HepG2 (cell line): ENCODE measurements around the gene CREBBP. TPM values are rescaled to one million over a fixed set of nuclear protein-coding genes. Genes with fewer than 3 reads are reported as not detected.

Source experiments
- ATAC-seq: fragments of 200-7000 bp; cut with Tn5 transposase; 3 replicates; pipeline ENCODE4 v1.9.1; 2020; ENCODE audit warnings: mild to moderate bottlenecking, moderate library complexity
- BruUV-seq: library from RNA; stranded (reverse); fragments of 400-500 nt; replicated peaks from 2 replicates; lab custom pipeline; 2021; lab: Mats Ljungman, UMichigan
- CTCF ChIA-PET: fragments of 300-600 bp; formaldehyde crosslinking; extraction: SDS; loops from one replicate; lab custom pipeline; 2021; ENCODE audit warnings: low total read pairs, inconsistent platforms, low intra/inter-chr PET ratio; lab: Yijun Ruan, JAX
- POLR2A ChIA-PET: fragments of 350-600 bp; sonication (Branson Sonifier 250); formaldehyde crosslinking; loops from one replicate; lab custom pipeline; 2020; ENCODE audit warnings: antibody characterized with exemption, inconsistent platforms; lab: Yijun Ruan, JAX
- DNase-seq: peaks from one replicate; pipeline ENCODE4 v3.0.0-alpha.2; 2015; ENCODE audit warnings: low spot score
- FAIRE-seq: peaks from 3 replicates; lab custom pipeline; 2011; peaks lifted over from hg19 to GRCh38; lab: Jason Lieb, UNC
- H2AFZ ChIP-seq: one replicate; pipeline ENCODE4 v1.6.1; 2011; ENCODE audit warnings: low read length, inconsistent platforms
- H3K27ac ChIP-seq: fragments of 300-600 bp; 3 replicates; pipeline ENCODE4 v1.8.0; 2011; ENCODE audit warnings: mixed run types, mild to moderate bottlenecking, mixed read lengths, low read length, inconsistent platforms; ENCODE audit not compliant: insufficient read depth; ENCODE audit errors: extremely low read length
- H3K27me3 ChIP-seq, 2 experiments: fragments of 200-600 bp in 1 of 2; 2 replicates in 1 of 2; 3 replicates in 1 of 2; pipeline versions ENCODE4 v1.6.0 to v1.8.0; 2011; ENCODE audit warnings: low read length in 2 of 2, mild to moderate bottlenecking in 2 of 2, moderate library complexity in 2 of 2, inconsistent platforms in 1 of 2; ENCODE audit not compliant: insufficient read depth in 2 of 2, control insufficient read depth in 1 of 2
- H3K36me3 ChIP-seq, 2 experiments: fragments of 200-600 bp in 1 of 2; replicated peaks in 1 of 2; 2 replicates in 1 of 2; 3 replicates in 1 of 2; pipeline versions ENCODE4 v1.5.1 to v1.8.0; 2011; ENCODE audit warnings: low read length in 2 of 2, inconsistent platforms in 1 of 2; ENCODE audit not compliant: insufficient read depth in 2 of 2, control insufficient read depth in 1 of 2
- H3K4me1 ChIP-seq: 2 replicates; pipeline ENCODE4 v1.5.1; 2012; ENCODE audit warnings: low read length, inconsistent platforms; ENCODE audit not compliant: insufficient read depth
- H3K4me2 ChIP-seq: 2 replicates; pipeline ENCODE4 v1.6.0; 2011; ENCODE audit warnings: low read depth, low read length, inconsistent platforms
- H3K4me3 ChIP-seq, 3 experiments: fragments of 200-600 bp in 1 of 3; sonication (generic), shearing (Covaris generic) in 1 of 3; replicated peaks in 1 of 3; 2 replicates each; pipeline ENCODE4 v1.5.1; 2011 to 2016; ENCODE audit warnings: low read length in 3 of 3, inconsistent platforms in 2 of 3, low read depth in 2 of 3, mild to moderate bottlenecking in 2 of 3, control low read depth in 1 of 3, mixed read lengths in 1 of 3; ENCODE audit not compliant: insufficient read depth in 1 of 3
- H3K79me2 ChIP-seq: one replicate; pipeline ENCODE4 v1.6.1; 2011; ENCODE audit warnings: low read length, inconsistent platforms; ENCODE audit not compliant: insufficient read depth
- H3K9ac ChIP-seq: 2 replicates; pipeline ENCODE4 v1.6.0; 2011; ENCODE audit warnings: mild to moderate bottlenecking, low read depth, low read length, inconsistent platforms; ENCODE audit not compliant: insufficient read depth
- H3K9me3 ChIP-seq: 2 replicates; pipeline ENCODE4 v1.5.1; 2012; ENCODE audit warnings: mild to moderate bottlenecking, low read length
- H4K20me1 ChIP-seq: 2 replicates; pipeline ENCODE4 v1.6.0; 2011; ENCODE audit warnings: inconsistent platforms, mild to moderate bottlenecking, low read length, moderate library complexity; ENCODE audit not compliant: insufficient read depth
- ATF1 ChIP-seq: IDR thresholded peaks from 2 replicates; pipeline ENCODE4 v1.6.1; 2016; ENCODE audit warnings: mild to moderate bottlenecking, control low read depth
- CBFB ChIP-seq: sonication (generic); formaldehyde crosslinking; IDR thresholded peaks from 2 replicates; pipeline ENCODE4 v1.4.0; 2020; ENCODE audit warnings: missing genetic modification reagents
- GATAD2A ChIP-seq: IDR thresholded peaks from 2 replicates; pipeline ENCODE4 v1.6.1; 2016
- HHEX ChIP-seq: IDR thresholded peaks from 2 replicates; pipeline ENCODE4 v1.6.1; 2016; ENCODE audit warnings: control low read depth
- SOX13 ChIP-seq, 3 experiments: fragments of 450-650 bp in 1 of 3; sonication (generic) in 1 of 3; formaldehyde crosslinking in 1 of 3; IDR thresholded peaks in 2 of 3; conservative IDR thresholded peaks in 1 of 3; 2 replicates each; pipeline versions ENCODE4 v1.5.0 to v1.6.1; 2016 to 2020; ENCODE audit warnings: antibody characterized with exemption in 1 of 3, mild to moderate bottlenecking in 1 of 3, missing compliant biosample characterization in 1 of 3, missing genetic modification reagents in 1 of 3, moderate library complexity in 1 of 3
- TCF12 ChIP-seq, 2 experiments: fragments of 450-650 bp in 1 of 2; sonication (generic) in 1 of 2; formaldehyde crosslinking in 1 of 2; IDR thresholded peaks; 2 replicates each; pipeline versions ENCODE4 v1.6.1 to v1.8.0; 2017 to 2022; ENCODE audit warnings: antibody characterized with exemption in 1 of 2, mild to moderate bottlenecking in 1 of 2, missing genetic modification reagents in 1 of 2, moderate library complexity in 1 of 2
- TEAD2 ChIP-seq: sonication (generic); formaldehyde crosslinking; IDR thresholded peaks from 2 replicates; pipeline ENCODE4 v1.9.0; 2021; ENCODE audit warnings: missing genetic modification reagents
- U2AF1 ChIP-seq: fragments of 200-400 bp; formaldehyde crosslinking; optimal IDR thresholded peaks from 2 replicates; pipeline ENCODE3; 2017; ENCODE audit warnings: mild to moderate bottlenecking, low read depth, low read length
- ZFP37 ChIP-seq: sonication (generic); formaldehyde crosslinking; IDR thresholded peaks from 2 replicates; pipeline ENCODE4 v1.4.0; 2020; ENCODE audit warnings: missing genetic modification reagents, borderline replicate concordance
- ZNF317 ChIP-seq: sonication (generic); formaldehyde crosslinking; IDR thresholded peaks from 2 replicates; pipeline ENCODE4 v1.5.0; 2020; ENCODE audit warnings: mild to moderate bottlenecking, missing genetic modification reagents
- ZNF451 ChIP-seq: sonication (generic); formaldehyde crosslinking; IDR thresholded peaks from 2 replicates; pipeline ENCODE4 v1.5.0; 2020; ENCODE audit warnings: mild to moderate bottlenecking, missing genetic modification reagents
- ZNF749 ChIP-seq: sonication (generic); formaldehyde crosslinking; IDR thresholded peaks from 2 replicates; pipeline ENCODE4 v1.8.0; 2022; ENCODE audit warnings: mild to moderate bottlenecking, missing genetic modification reagents, moderate library complexity, borderline replicate concordance
- WGBS: methylation state at CpG from one replicate; pipeline ENCODE4 v1.1.6; 2017; ENCODE audit warnings: low lambda C conversion rate; 5-methylcytosine and 5-hydroxymethylcytosine counted together
- in situ Hi-C: cut with HindIII; loops from 2 replicates; pipeline ENCODE4 v1.10.0; 2017; ENCODE audit warnings: low pct_unique_long_range_greater_than_20kb; ENCODE audit not compliant: extremely low pct_ligation_motif_present
- intact Hi-C: fragments of 100-400 bp; cut with micrococcal nuclease; formaldehyde crosslinking; loops from one replicate; pipeline ENCODE4 v1.10.0; 2022; ENCODE audit not compliant: unreplicated experiment
- polyA plus RNA-seq, 8 experiments: library from polyadenylated mRNA; depleted of rRNA in 3 of 8; stranded (reverse) in 7 of 8; unstranded in 1 of 8; fragments of >200 nt; fragmentation: Illumina TruSeq in 4 of 8; extraction: Trizol in 4 of 8; gene quantifications; 2 replicates each; pipeline versions ENCODE4 v1.2.1 to v1.2.3, GENCODE V29; 2011 to 2016; ENCODE audit warnings: low read depth in 4 of 8, missing spikeins in 1 of 8, mixed read lengths in 1 of 8; ENCODE audit not compliant: insufficient read depth in 1 of 8
- total RNA-seq, 5 experiments: library from RNA; depleted of rRNA; stranded (reverse); fragments of >200 nt; fragmentation: Illumina TruSeq; extraction: Trizol; gene quantifications; 2 replicates each; pipeline ENCODE4 v1.2.3, GENCODE V29; 2016; ENCODE audit warnings: low read depth in 1 of 5
- TF ChIP-seq, protein P1 (sequence below): sonication (generic); formaldehyde crosslinking; conservative IDR thresholded peaks from 2 replicates; pipeline ENCODE4 v1.8.0; 2022; ENCODE audit warnings: low read depth, missing genetic modification reagents
- TF ChIP-seq, protein P2 (sequence below): sonication (generic); formaldehyde crosslinking; IDR thresholded peaks from 2 replicates; pipeline ENCODE4 v1.5.0; 2020; ENCODE audit warnings: mild to moderate bottlenecking, missing genetic modification reagents

The CREBBP gene
- total and polyA plus RNA-seq, 2 of the 13 experiments (the other 11 are each of a cell fraction or from before 2014, with no cell fraction given) = 5.3 to 10.4 TPM

DNA sequence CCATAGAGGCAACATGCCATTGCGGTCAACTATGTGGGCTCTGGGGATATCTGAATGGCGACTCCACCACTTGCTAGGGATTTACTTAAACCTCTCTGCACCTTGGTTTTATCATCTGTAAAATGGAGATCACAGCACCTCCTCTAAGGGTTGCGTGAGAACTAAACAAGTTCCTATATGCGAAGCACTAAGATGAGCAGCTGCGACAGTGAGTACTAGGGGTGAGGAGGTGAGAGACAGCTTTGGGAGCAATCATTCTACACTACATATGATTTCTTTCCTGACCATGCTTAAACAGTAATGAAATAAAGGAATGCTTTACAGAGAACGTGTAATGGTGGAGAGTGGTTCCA lies 61.4 kb downstream of the CREBBP start (continued):
- TF ChIP-seq, protein P1, sequence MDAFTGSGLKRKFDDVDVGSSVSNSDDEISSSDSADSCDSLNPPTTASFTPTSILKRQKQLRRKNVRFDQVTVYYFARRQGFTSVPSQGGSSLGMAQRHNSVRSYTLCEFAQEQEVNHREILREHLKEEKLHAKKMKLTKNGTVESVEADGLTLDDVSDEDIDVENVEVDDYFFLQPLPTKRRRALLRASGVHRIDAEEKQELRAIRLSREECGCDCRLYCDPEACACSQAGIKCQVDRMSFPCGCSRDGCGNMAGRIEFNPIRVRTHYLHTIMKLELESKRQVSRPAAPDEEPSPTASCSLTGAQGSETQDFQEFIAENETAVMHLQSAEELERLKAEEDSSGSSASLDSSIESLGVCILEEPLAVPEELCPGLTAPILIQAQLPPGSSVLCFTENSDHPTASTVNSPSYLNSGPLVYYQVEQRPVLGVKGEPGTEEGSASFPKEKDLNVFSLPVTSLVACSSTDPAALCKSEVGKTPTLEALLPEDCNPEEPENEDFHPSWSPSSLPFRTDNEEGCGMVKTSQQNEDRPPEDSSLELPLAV (CRISPR knock-in tag) = no peak
- no peak for TF ChIP-seq GATAD2A (CRISPR knock-in tag)
- no peak for TF ChIP-seq TEAD2
- TF ChIP-seq SOX13 (IDR thresholded peaks at IDR 0.05) = no peak
- no peak for TF ChIP-seq SOX13 (CRISPR knock-in tag; conservative IDR thresholded peaks at IDR 0.05 in 1 of 2, IDR thresholded peaks at IDR 0.05 in 1 of 2)

DNA sequence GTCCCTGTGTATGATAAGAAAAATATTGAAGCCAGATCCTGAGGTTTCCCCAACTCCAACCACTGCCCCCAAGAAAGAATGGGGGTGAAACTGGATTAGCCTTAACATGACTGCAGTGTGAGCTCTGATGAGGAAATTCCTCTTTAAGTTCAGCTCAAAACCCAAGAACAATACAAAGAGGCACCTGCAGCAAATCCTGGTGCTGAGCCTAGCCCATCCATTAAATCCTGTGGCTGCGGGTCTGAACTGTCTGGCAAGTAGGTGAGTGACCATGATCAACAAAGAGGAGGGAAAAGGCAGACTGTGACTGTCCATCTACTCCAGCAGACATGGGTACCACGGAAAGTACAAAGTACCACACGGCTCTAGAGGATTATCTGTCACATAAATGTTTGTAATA lies 64.2 kb downstream of the CREBBP start:
- ChIA-PET POLR2A (no interaction called here), CTCF (no interaction called here)
- FAIRE-seq (no peak), ATAC-seq (no peak), DNase-seq (no peak)
- TF ChIP-seq, protein P2, sequence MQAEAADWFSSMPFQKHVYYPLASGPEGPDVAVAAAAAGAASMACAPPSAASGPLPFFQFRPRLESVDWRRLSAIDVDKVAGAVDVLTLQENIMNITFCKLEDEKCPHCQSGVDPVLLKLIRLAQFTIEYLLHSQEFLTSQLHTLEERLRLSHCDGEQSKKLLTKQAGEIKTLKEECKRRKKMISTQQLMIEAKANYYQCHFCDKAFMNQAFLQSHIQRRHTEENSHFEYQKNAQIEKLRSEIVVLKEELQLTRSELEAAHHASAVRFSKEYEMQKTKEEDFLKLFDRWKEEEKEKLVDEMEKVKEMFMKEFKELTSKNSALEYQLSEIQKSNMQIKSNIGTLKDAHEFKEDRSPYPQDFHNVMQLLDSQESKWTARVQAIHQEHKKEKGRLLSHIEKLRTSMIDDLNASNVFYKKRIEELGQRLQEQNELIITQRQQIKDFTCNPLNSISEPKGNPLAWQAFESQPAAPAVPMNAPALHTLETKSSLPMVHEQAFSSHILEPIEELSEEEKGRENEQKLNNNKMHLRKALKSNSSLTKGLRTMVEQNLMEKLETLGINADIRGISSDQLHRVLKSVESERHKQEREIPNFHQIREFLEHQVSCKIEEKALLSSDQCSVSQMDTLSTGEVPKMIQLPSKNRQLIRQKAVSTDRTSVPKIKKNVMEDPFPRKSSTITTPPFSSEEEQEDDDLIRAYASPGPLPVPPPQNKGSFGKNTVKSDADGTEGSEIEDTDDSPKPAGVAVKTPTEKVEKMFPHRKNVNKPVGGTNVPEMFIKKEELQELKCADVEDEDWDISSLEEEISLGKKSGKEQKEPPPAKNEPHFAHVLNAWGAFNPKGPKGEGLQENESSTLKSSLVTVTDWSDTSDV (CRISPR knock-in tag) = no peak
- TF ChIP-seq HHEX (CRISPR knock-in tag) = no peak
- TF ChIP-seq ZFP37 (CRISPR knock-in tag) = no peak
- TF ChIP-seq CBFB (CRISPR knock-in tag) = no peak
- TF ChIP-seq ZNF451 = no peak
- no peak for TF ChIP-seq U2AF1
- TF ChIP-seq ZNF317 = no peak
- TF ChIP-seq TCF12 (IDR thresholded peaks at IDR 0.05) = no peak
- no peak for TF ChIP-seq TCF12 (CRISPR knock-in tag; IDR thresholded peaks at IDR 0.05)
- no peak for TF ChIP-seq ATF1 (CRISPR knock-in tag)
- TF ChIP-seq ZNF749 = no peak
- Histone ChIP-seq H3K27me3 (no peaks in the 10 kb centered on the region; a peak in 1 of 5 replicates), H3K4me1 (peaks cover 16% of the 10 kb centered on the region), H2AFZ (no peak overlapping the region), H4K20me1 (peaks cover 60% of the 10 kb centered on the region), H3K9me3 (no peaks in the 10 kb centered on the region), H3K36me3 (0 out of 5 replicates have a peak, but pooled peaks cover 2 to 3% of the 10 kb centered on the region in 2 experiments), H3K4me2 (no peak overlapping the region), H3K9ac (no peak overlapping the region), H3K79me2 (peaks cover 92% of the 10 kb centered on the region), H3K4me3 (no peak overlapping the region), H3K27ac (no peak overlapping the region)
- WGBS = 94% methylated on average over 3 of the region's 3 CpGs
- intact Hi-C loops = loop anchor here (10.0 kb wide), 1 partner anchor 58 kb away; no protein-coding TSS in a partner anchor
- in situ Hi-C loops = no loop called here
- no TSS peak for BruUV-seq
